G401.6 (cell line): ENCODE results near the gene SAMD4B.
"Not testable (repeated sequence)": the region's sequence is repeated elsewhere in the genome, so short reads cannot be mapped to it uniquely, and the experiment has no call there.

ENCODE experiments used
- FAIRE-seq: peaks from 2 replicates; lab custom pipeline; 2012; peaks lifted over from hg19 to GRCh38; lab: Jason Lieb, UNC

The SAMD4B gene

GRCh38 chr19:39341719-39342604, at the start of gene SAMD4B:
Gene SAMD4B, plus strand, starts transcription at chr19:39342421. Its CDS starts 14,473 bp downstream, at chr19:39356894.
- peak; percentile 28 for FAIRE-seq

- no peak for FAIRE-seq
Measured at GRCh38 chr19:39293394-39293793, 48.8 kb upstream of the SAMD4B start.

- no peak for FAIRE-seq
Measured at GRCh38 chr19:39296055-39296645, 46.1 kb upstream of the SAMD4B start, which contains the start of gene IFNL1. Gene IFNL1, plus strand, starts transcription at chr19:39296407. Its CDS starts 15 bp downstream, at chr19:39296422.

- no peak for FAIRE-seq
Measured at GRCh38 chr19:39296906-39297305, 45.3 kb upstream of the SAMD4B start.

- FAIRE-seq: no peak
Measured at GRCh38 chr19:39297931-39298634, 44.1 kb upstream of the SAMD4B start.

- FAIRE-seq: no peak
Measured at GRCh38 chr19:39299404-39299803, 42.8 kb upstream of the SAMD4B start.

GRCh38 chr19:39299832-39300231, 42.4 kb upstream of the SAMD4B start:
- FAIRE-seq: no peak

GRCh38 chr19:39301021-39301420, 41.2 kb upstream of the SAMD4B start:
- no peak for FAIRE-seq

GRCh38 chr19:39301562-39301961, 40.7 kb upstream of the SAMD4B start:
- no peak for FAIRE-seq

- FAIRE-seq: no peak
Measured at GRCh38 chr19:39303373-39304184, 38.6 kb upstream of the SAMD4B start.

GRCh38 chr19:39304185-39304513, 38.1 kb upstream of the SAMD4B start:
- no peak for FAIRE-seq

GRCh38 chr19:39304701-39305571, 37.3 kb upstream of the SAMD4B start:
- no peak for FAIRE-seq

GRCh38 chr19:39306075-39306474, 36.1 kb upstream of the SAMD4B start:
- FAIRE-seq: no peak

GRCh38 chr19:39307046-39307821, 35.0 kb upstream of the SAMD4B start:
- no peak for FAIRE-seq

GRCh38 chr19:39307822-39308530, 34.2 kb upstream of the SAMD4B start:
- no peak for FAIRE-seq

GRCh38 chr19:39308531-39309304, 33.5 kb upstream of the SAMD4B start:
- no peak for FAIRE-seq

GRCh38 chr19:39309305-39309670, 32.9 kb upstream of the SAMD4B start:
- FAIRE-seq: not testable (repeated sequence)

GRCh38 chr19:39310558-39311311, 31.5 kb upstream of the SAMD4B start:
- FAIRE-seq: no peak
